GM19023 (cell line): ENCODE results near the gene ASAH2.
"Not testable (repeated sequence)": the region's sequence is repeated elsewhere in the genome, so short reads cannot be mapped to it uniquely, and the experiment has no call there.

Source experiments
- ATAC-seq: cut with Tn5 transposase; IDR thresholded peaks from one replicate; pipeline ENCODE4 v1.9.1; 2021; ENCODE audit warnings: mild to moderate bottlenecking, moderate library complexity; ENCODE audit not compliant: unreplicated experiment

The ASAH2 gene

GRCh38 chr10:50260791-50261281 is 9.5 kb upstream of the ASAH2 start:
- peak; percentile 95 for ATAC-seq

GRCh38 chr10:50254479-50254878 is 3.2 kb upstream of the ASAH2 start:
- ATAC-seq: no peak

GRCh38 chr10:50250096-50250854 is 1.0 kb downstream of the ASAH2 start:
- ATAC-seq: no peak

- no peak for ATAC-seq
These were observed 2.7 kb downstream of the ASAH2 start for GRCh38 chr10:50248598-50248997.

- no peak for ATAC-seq
These were observed 3.3 kb downstream of the ASAH2 start for GRCh38 chr10:50248062-50248461.

GRCh38 chr10:50244201-50244600 is 7.1 kb downstream of the ASAH2 start:
- ATAC-seq: no peak

GRCh38 chr10:50242777-50243176 is 8.5 kb downstream of the ASAH2 start:
- no peak for ATAC-seq

- ATAC-seq: not testable (repeated sequence)
These were observed 9.8 kb downstream of the ASAH2 start for GRCh38 chr10:50241478-50241877.

- ATAC-seq: no peak
These were observed 16.8 kb downstream of the ASAH2 start for GRCh38 chr10:50234486-50234885.

GRCh38 chr10:50232261-50232639 is 19.1 kb downstream of the ASAH2 start:
- ATAC-seq: no peak

- ATAC-seq: peak; percentile 58
These were observed 19.6 kb downstream of the ASAH2 start for GRCh38 chr10:50231515-50232260.

GRCh38 chr10:50229460-50229859 is 21.9 kb downstream of the ASAH2 start:
- ATAC-seq: no peak

GRCh38 chr10:50228672-50229071 is 22.6 kb downstream of the ASAH2 start:
- no peak for ATAC-seq

- ATAC-seq: no peak
These were observed 24.7 kb downstream of the ASAH2 start for GRCh38 chr10:50226610-50227009.

- ATAC-seq: peak; percentile 96
These were observed 26.9 kb downstream of the ASAH2 start for GRCh38 chr10:50224330-50224952.

- ATAC-seq: no peak
These were observed 29.1 kb downstream of the ASAH2 start for GRCh38 chr10:50222199-50222598.

- no peak for ATAC-seq
These were observed 29.8 kb downstream of the ASAH2 start for GRCh38 chr10:50221470-50221869.

- no peak for ATAC-seq
These were observed 31.7 kb downstream of the ASAH2 start for GRCh38 chr10:50219646-50220045.

- ATAC-seq: no peak
These were observed 32.1 kb downstream of the ASAH2 start for GRCh38 chr10:50219200-50219599.

GRCh38 chr10:50216894-50217293 is 34.4 kb downstream of the ASAH2 start:
- ATAC-seq: no peak

- no peak for ATAC-seq
These were observed 34.9 kb downstream of the ASAH2 start for GRCh38 chr10:50216418-50216817.

GRCh38 chr10:50211670-50212069 is 39.6 kb downstream of the ASAH2 start:
- no peak for ATAC-seq
